ENCODE results near the gene IL1RAPL1.

IL1RAPL1 gene

GRCh38 chrX:29665532-29665931 is 1078.3 kb downstream of the IL1RAPL1 start:
- DNase-seq = no peak

GRCh38 chrX:29666366-29666765 is 1079.1 kb downstream of the IL1RAPL1 start:
- no peak for DNase-seq

- DNase-seq = no peak
Observed at GRCh38 chrX:29671421-29671820, 1084.2 kb downstream of the IL1RAPL1 start.

- DNase-seq = no peak
Observed at GRCh38 chrX:29687687-29688086, 1100.4 kb downstream of the IL1RAPL1 start.

- no peak for DNase-seq
Observed at GRCh38 chrX:29690061-29690460, 1102.8 kb downstream of the IL1RAPL1 start.

- DNase-seq = no peak
Observed at GRCh38 chrX:29691044-29691443, 1103.8 kb downstream of the IL1RAPL1 start.

GRCh38 chrX:29693912-29694311 is 1106.7 kb downstream of the IL1RAPL1 start:
- no peak for DNase-seq

GRCh38 chrX:29699239-29699638 is 1112.0 kb downstream of the IL1RAPL1 start:
- no peak for DNase-seq

GRCh38 chrX:29707088-29707487 is 1119.8 kb downstream of the IL1RAPL1 start:
- DNase-seq = no peak

- DNase-seq = no peak
Observed at GRCh38 chrX:29721152-29721551, 1133.9 kb downstream of the IL1RAPL1 start.

GRCh38 chrX:29724316-29724715 is 1137.1 kb downstream of the IL1RAPL1 start:
- no peak for DNase-seq

- no peak for DNase-seq
Observed at GRCh38 chrX:29726811-29727210, 1139.6 kb downstream of the IL1RAPL1 start.

GRCh38 chrX:29728639-29729038 is 1141.4 kb downstream of the IL1RAPL1 start:
- no peak for DNase-seq

GRCh38 chrX:29744966-29745365 is 1157.7 kb downstream of the IL1RAPL1 start:
- DNase-seq = no peak

- DNase-seq = no peak
Observed at GRCh38 chrX:29746326-29746725, 1159.1 kb downstream of the IL1RAPL1 start.

- no peak for DNase-seq
Observed at GRCh38 chrX:29762006-29762405, 1174.8 kb downstream of the IL1RAPL1 start.

- DNase-seq = no peak
Observed at GRCh38 chrX:29775890-29776289, 1188.6 kb downstream of the IL1RAPL1 start.

GRCh38 chrX:29787656-29788055 is 1200.4 kb downstream of the IL1RAPL1 start:
- DNase-seq = no peak

GRCh38 chrX:29788991-29789699 is 1201.9 kb downstream of the IL1RAPL1 start:
- DNase-seq = no peak

- no peak for DNase-seq
Observed at GRCh38 chrX:29792335-29792734, 1205.1 kb downstream of the IL1RAPL1 start.

- no peak for DNase-seq
Observed at GRCh38 chrX:29797156-29797555, 1209.9 kb downstream of the IL1RAPL1 start.

GRCh38 chrX:29798469-29798868 is 1211.2 kb downstream of the IL1RAPL1 start:
- DNase-seq = no peak

- DNase-seq = no peak
Observed at GRCh38 chrX:29813174-29813573, 1225.9 kb downstream of the IL1RAPL1 start.

GRCh38 chrX:29824176-29824906 is 1237.1 kb downstream of the IL1RAPL1 start:
- no peak for DNase-seq

- no peak for DNase-seq
Observed at GRCh38 chrX:29826742-29827141, 1239.5 kb downstream of the IL1RAPL1 start.
